Measurements from ENCODE around the gene SERPINA5.
"Not testable (repeated sequence)": the region's sequence is repeated elsewhere in the genome, so short reads cannot be mapped to it uniquely, and the experiment has no call there.

SERPINA5 gene

DNA sequence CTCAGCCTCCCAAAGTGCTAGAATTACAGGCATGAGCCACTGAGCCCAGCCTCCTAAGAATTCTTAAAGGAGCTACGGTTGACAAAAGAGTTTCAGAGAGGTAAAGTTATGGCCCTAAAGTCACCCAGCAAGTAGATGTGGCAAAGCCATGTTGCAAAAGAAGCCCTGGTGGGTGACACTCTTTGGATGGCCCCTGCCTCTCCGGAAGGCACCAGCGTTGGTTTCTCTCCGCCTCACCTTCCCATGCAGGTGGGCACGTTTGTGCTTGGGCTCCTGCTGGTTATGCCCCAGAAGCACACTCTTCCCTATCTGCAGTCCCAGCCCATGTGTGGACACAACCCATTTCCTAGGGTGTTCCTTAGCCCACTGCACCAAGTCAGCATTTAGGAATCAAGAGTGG lies 21.5 kb downstream of the SERPINA5 start:
- no peak for DNase-seq (ENCODE audit: low read depth, low spot score)
- Histone ChIP-seq H3K9ac (ENCODE audit: insufficient read length, low read depth) (no peak overlapping the region), H3K4me3 (ENCODE audit: insufficient read length, low read depth) (no peak overlapping the region), H3K9me3 (ENCODE audit: insufficient read depth, low read length) (0 out of 2 replicates have a peak, but pooled peaks cover 5% of the 10 kb centered on the region), H3K27me3 (ENCODE audit: insufficient read depth, insufficient read length) (no peaks in the 10 kb centered on the region), H3K4me1 (ENCODE audit: insufficient read depth, insufficient read length) (peaks cover 10% of the 10 kb centered on the region), H3K36me3 (ENCODE audit: insufficient read depth, insufficient read length, low read length) (no peaks in the 10 kb centered on the region)
- TF ChIP-seq SUZ12 (IDR thresholded peaks at IDR 0.05; ENCODE audit: extremely low read depth, insufficient read depth, insufficient read length) (no peak), ZNF274 (IDR thresholded peaks at IDR 0.05; ENCODE audit: low read depth, low read length) (no peak), YY1 (IDR thresholded peaks at IDR 0.05; ENCODE audit: insufficient read depth, insufficient read length) (no peak)

GRCh38 chr14:94605361-94605760 lies 24.1 kb downstream of the SERPINA5 start:
- Histone ChIP-seq H3K4me1 (ENCODE audit: insufficient read depth, insufficient read length) (no peaks in the 10 kb centered on the region), H3K36me3 (ENCODE audit: insufficient read depth, insufficient read length, low read length) (no peaks in the 10 kb centered on the region), H3K9me3 (ENCODE audit: insufficient read depth, low read length) (0 out of 2 replicates have a peak, but pooled peaks cover 3% of the 10 kb centered on the region), H3K27me3 (ENCODE audit: insufficient read depth, insufficient read length) (no peaks in the 10 kb centered on the region), H3K9ac (ENCODE audit: insufficient read length, low read depth) (no peak overlapping the region), H3K4me3 (ENCODE audit: insufficient read length, low read depth) (no peak overlapping the region)
- DNase-seq (ENCODE audit: low read depth, low spot score), result no peak
- TF ChIP-seq YY1 (IDR thresholded peaks at IDR 0.05; ENCODE audit: insufficient read depth, insufficient read length), result no peak
- no peak for TF ChIP-seq ZNF274 (IDR thresholded peaks at IDR 0.05; ENCODE audit: low read depth, low read length)
- TF ChIP-seq SUZ12 (IDR thresholded peaks at IDR 0.05; ENCODE audit: extremely low read depth, insufficient read depth, insufficient read length), result no peak

DNA sequence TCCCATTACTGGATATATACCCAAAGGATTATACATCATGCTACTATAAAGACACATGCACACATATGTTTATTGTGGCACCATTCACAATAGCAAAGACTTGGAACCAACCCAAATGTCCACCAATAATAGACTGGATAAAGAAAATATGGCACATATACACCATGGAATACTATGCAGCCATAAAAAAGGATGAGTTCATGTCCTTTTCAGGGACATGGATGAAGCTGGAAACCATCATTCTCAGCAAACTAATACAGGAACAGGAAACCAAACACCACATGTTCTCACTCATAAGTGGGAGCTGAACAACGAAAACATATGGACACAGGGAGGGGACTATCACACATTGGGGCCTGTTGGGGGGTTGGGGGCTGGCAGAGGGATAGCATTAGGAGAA lies 27.7 kb downstream of the SERPINA5 start:
- H3K9ac ChIP-seq (ENCODE audit: insufficient read length, low read depth); H3K4me1 ChIP-seq (ENCODE audit: insufficient read depth, insufficient read length); H3K9me3 ChIP-seq (ENCODE audit: insufficient read depth, low read length); H3K36me3 ChIP-seq (ENCODE audit: insufficient read depth, insufficient read length, low read length); DNase-seq (ENCODE audit: low read depth, low spot score); H3K27me3 ChIP-seq (ENCODE audit: insufficient read depth, insufficient read length); H3K4me3 ChIP-seq (ENCODE audit: insufficient read length, low read depth): not testable (repeated sequence)

DNA sequence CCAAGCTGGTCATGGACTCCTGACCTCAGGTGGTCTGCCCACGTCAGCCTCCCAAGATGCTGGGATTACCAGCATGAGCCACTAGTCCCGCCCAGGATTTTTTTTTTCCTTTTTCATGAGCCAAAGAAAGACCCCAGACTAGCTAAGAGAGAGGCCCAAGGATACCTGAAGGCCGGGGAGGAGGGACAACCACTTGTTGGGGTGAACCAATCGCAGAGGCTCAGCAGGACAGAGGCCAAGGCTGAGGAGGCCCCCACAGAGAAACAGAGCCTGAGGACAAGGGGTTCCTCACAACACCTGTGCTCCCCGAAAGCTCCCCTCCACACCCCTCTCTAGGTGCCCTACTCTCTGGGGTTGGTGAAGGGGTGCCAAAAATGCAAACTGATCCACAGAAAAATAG lies 30.0 kb downstream of the SERPINA5 start:
- Histone ChIP-seq H3K4me1 (ENCODE audit: insufficient read depth, insufficient read length) (peaks cover 2% of the 10 kb centered on the region), H3K4me3 (ENCODE audit: insufficient read length, low read depth) (no peak overlapping the region), H3K9me3 (ENCODE audit: insufficient read depth, low read length) (no peaks in the 10 kb centered on the region), H3K27me3 (ENCODE audit: insufficient read depth, insufficient read length) (no peaks in the 10 kb centered on the region), H3K36me3 (ENCODE audit: insufficient read depth, insufficient read length, low read length) (no peaks in the 10 kb centered on the region), H3K9ac (ENCODE audit: insufficient read length, low read depth) (no peak overlapping the region)
- TF ChIP-seq SUZ12 (IDR thresholded peaks at IDR 0.05; ENCODE audit: extremely low read depth, insufficient read depth, insufficient read length), result no peak
- TF ChIP-seq YY1 (IDR thresholded peaks at IDR 0.05; ENCODE audit: insufficient read depth, insufficient read length), result no peak
- no peak for TF ChIP-seq ZNF274 (IDR thresholded peaks at IDR 0.05; ENCODE audit: low read depth, low read length)
- no peak for DNase-seq (ENCODE audit: low read depth, low spot score)

- no peak within 1 kb of the TSS for H3K9ac ChIP-seq (ENCODE audit: insufficient read length, low read depth)
- peaks cover 2% of the 10 kb centered on the region for H3K4me1 ChIP-seq (ENCODE audit: insufficient read depth, insufficient read length)
- no peaks in the 10 kb centered on the region for H3K27me3 ChIP-seq (ENCODE audit: insufficient read depth, insufficient read length)
- DNase-seq (ENCODE audit: low read depth, low spot score), result no peak
- TF ChIP-seq SUZ12 (IDR thresholded peaks at IDR 0.05; ENCODE audit: extremely low read depth, insufficient read depth, insufficient read length) (no peak), YY1 (IDR thresholded peaks at IDR 0.05; ENCODE audit: insufficient read depth, insufficient read length) (no peak), ZNF274 (IDR thresholded peaks at IDR 0.05; ENCODE audit: low read depth, low read length) (no peak)
- no peaks in the 10 kb centered on the region for H3K36me3 ChIP-seq (ENCODE audit: insufficient read depth, insufficient read length, low read length)
- no peak within 1 kb of the TSS for H3K4me3 ChIP-seq (ENCODE audit: insufficient read length, low read depth)
- H3K9me3 ChIP-seq (ENCODE audit: insufficient read depth, low read length), result peaks cover 3% of the 10 kb centered on the region; the same call in 1 of the 2 replicates
Observed at GRCh38 chr14:94612174-94612573, 30.9 kb downstream of the SERPINA5 start, which contains the start of gene SERPINA3. Gene SERPINA3, plus strand, starts transcription at chr14:94612391. Its CDS starts 2,051 bp downstream, at chr14:94614442.

DNA sequence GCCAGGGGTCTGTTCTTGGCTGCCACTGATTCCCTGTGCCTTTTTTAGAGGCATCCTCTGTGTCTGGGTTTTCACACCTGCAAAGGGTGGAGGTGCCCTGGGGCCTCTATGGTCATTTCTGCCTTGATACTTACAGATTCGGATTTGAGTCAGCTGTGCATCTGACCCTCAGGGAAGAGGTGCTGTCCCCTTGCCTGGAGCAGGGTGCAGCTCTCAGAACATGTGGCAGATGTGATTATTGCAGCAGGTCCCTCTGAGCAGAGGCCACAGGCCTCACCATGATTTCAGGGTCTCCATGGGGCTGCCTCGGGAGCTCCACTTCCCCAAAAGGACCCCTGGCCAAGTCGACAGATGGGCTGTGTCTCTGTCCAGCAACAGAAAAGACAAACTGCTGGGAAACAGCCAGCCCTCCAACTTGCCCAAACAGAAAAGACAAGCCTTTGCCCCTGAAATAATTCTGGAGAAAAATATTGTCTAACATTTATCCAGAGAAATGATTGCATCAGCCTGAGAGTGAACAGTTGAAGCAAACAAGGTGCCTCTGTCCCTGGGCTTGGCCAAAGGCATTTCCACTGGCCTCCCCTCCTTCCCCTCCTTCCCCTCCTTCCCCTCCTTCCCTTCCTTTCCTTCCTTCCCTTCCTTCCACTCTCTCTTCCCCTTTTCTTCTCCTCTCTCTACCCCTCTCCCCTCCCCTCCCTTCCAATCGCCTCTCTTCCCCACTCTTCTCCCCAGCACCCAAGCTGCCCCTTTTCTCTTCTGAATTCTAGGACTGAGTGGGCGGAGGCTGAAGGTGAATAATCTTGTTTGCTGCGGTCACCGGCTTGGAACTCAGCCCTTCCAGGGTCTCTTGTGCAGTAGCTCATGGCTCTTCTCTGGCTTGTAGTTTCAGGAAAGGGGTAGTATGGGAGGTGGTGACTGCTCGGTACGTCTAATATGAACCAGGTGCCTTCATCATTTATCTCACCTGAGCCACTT lies 31.6 kb downstream of the SERPINA5 start:
- Histone ChIP-seq H3K36me3 (ENCODE audit: insufficient read depth, insufficient read length, low read length) (no peaks in the 10 kb centered on the region), H3K4me1 (ENCODE audit: insufficient read depth, insufficient read length) (peaks cover 2% of the 10 kb centered on the region), H3K9me3 (ENCODE audit: insufficient read depth, low read length) (peaks cover 10% of the 10 kb centered on the region), H3K9ac (ENCODE audit: insufficient read length, low read depth) (no peak overlapping the region), H3K4me3 (ENCODE audit: insufficient read length, low read depth) (no peak overlapping the region), H3K27me3 (ENCODE audit: insufficient read depth, insufficient read length) (no peaks in the 10 kb centered on the region)
- DNase-seq (ENCODE audit: low read depth, low spot score), result no peak
- TF ChIP-seq YY1 (IDR thresholded peaks at IDR 0.05; ENCODE audit: insufficient read depth, insufficient read length), result no peak
- TF ChIP-seq ZNF274 (IDR thresholded peaks at IDR 0.05; ENCODE audit: low read depth, low read length), result no peak
- TF ChIP-seq SUZ12 (IDR thresholded peaks at IDR 0.05; ENCODE audit: extremely low read depth, insufficient read depth, insufficient read length), result no peak

DNA sequence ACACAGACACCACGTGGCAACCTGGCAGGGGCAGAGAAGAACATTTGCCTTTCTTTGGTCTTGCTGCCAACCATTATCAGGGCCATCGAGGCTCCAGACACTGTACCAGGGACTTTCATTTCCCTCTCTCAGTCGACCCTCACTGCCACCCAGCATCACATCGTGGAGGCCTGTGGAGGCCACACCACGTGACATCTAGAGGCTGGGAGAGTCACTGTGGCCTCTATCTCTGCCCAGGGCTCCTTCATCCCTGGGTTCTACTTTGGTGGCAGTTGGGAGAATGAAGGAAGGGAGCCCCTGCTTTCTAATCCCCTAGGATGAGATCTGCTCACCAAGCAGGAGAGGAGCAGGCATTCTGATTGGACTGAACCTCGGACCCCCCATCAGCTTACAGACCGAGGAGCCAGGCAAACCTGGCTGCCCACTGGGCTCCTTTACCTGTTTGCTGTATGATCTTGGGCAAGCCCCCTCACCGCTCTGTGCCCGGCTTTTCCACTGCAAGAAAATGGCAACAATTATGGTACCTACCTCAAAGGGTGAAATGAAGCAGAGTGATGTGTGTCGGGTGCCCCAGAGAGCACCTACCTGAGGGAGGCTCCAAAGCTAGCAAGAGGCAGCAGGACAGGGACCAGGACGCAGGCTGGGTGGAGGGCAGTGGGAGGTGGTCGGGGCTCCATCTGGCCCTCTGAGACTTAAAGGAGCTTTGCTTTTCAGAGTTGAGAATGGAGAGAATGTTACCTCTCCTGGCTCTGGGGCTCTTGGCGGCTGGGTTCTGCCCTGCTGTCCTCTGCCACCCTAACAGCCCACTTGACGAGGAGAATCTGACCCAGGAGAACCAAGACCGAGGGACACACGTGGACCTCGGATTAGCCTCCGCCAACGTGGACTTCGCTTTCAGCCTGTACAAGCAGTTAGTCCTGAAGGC lies 32.8 kb downstream of the SERPINA5 start:
- no peak overlapping the region for H3K9ac ChIP-seq (ENCODE audit: insufficient read length, low read depth)
- no peak for DNase-seq (ENCODE audit: low read depth, low spot score)
- H3K4me3 ChIP-seq (ENCODE audit: insufficient read length, low read depth), result no peak overlapping the region
- no peak for TF ChIP-seq YY1 (IDR thresholded peaks at IDR 0.05; ENCODE audit: insufficient read depth, insufficient read length)
- no peak for TF ChIP-seq SUZ12 (IDR thresholded peaks at IDR 0.05; ENCODE audit: extremely low read depth, insufficient read depth, insufficient read length)
- TF ChIP-seq ZNF274 (IDR thresholded peaks at IDR 0.05; ENCODE audit: low read depth, low read length), result no peak
- H3K36me3 ChIP-seq (ENCODE audit: insufficient read depth, insufficient read length, low read length), result no peaks in the 10 kb centered on the region
- no peaks in the 10 kb centered on the region for H3K27me3 ChIP-seq (ENCODE audit: insufficient read depth, insufficient read length)
- H3K4me1 ChIP-seq (ENCODE audit: insufficient read depth, insufficient read length), result peaks cover 2% of the 10 kb centered on the region
- peaks cover 21% of the 10 kb centered on the region for H3K9me3 ChIP-seq (ENCODE audit: insufficient read depth, low read length)
